Stimulated activated CD8-positive, alpha-beta memory T cell treated with anti-CD3 and anti-CD28 coated beads, Interleukin-15, amount 100 ng/mL, for 24 hours (primary cell): ENCODE measurements around the gene UNC5B.

Experiments
- DNase-seq: peaks from one replicate; pipeline ENCODE4 v3.0.0-alpha.2; 2020; ENCODE audit warnings: low read depth

Gene UNC5B

GRCh38 chr10:71255550-71255807 lies 43.1 kb downstream of the UNC5B start:
- no peak for DNase-seq

- DNase-seq = no peak
These were observed 43.7 kb downstream of the UNC5B start for GRCh38 chr10:71255808-71256660.

- DNase-seq = no peak
These were observed 44.4 kb downstream of the UNC5B start for GRCh38 chr10:71256661-71257318.

GRCh38 chr10:71257319-71257997 lies 45.1 kb downstream of the UNC5B start:
- DNase-seq = no peak

GRCh38 chr10:71258046-71258445 lies 45.7 kb downstream of the UNC5B start:
- no peak for DNase-seq

- no peak for DNase-seq
These were observed 46.2 kb downstream of the UNC5B start for GRCh38 chr10:71258446-71259145.

- DNase-seq = no peak
These were observed 46.9 kb downstream of the UNC5B start for GRCh38 chr10:71259282-71259681.

GRCh38 chr10:71259815-71260501 lies 47.6 kb downstream of the UNC5B start:
- no peak for DNase-seq

GRCh38 chr10:71260622-71261325 lies 48.4 kb downstream of the UNC5B start:
- no peak for DNase-seq

- DNase-seq = no peak
These were observed 49.7 kb downstream of the UNC5B start for GRCh38 chr10:71262027-71262426.

- DNase-seq = no peak
These were observed 50.4 kb downstream of the UNC5B start for GRCh38 chr10:71262817-71263216.

GRCh38 chr10:71263376-71263775 lies 51.0 kb downstream of the UNC5B start:
- DNase-seq = no peak

GRCh38 chr10:71264345-71265200 lies 52.2 kb downstream of the UNC5B start:
- DNase-seq = no peak

- DNase-seq = no peak
These were observed 52.8 kb downstream of the UNC5B start for GRCh38 chr10:71265201-71265575.

GRCh38 chr10:71265618-71266146 lies 53.3 kb downstream of the UNC5B start:
- no peak for DNase-seq

GRCh38 chr10:71266147-71266917 lies 54.0 kb downstream of the UNC5B start:
- DNase-seq = no peak

- DNase-seq = no peak
These were observed 54.6 kb downstream of the UNC5B start for GRCh38 chr10:71266918-71267442.

- DNase-seq = no peak
These were observed 55.3 kb downstream of the UNC5B start for GRCh38 chr10:71267508-71268240.
